PFSK-1 (cell line): Measurements from ENCODE around the gene DNAI7.

Source experiments
- POLR2AphosphoS5 ChIP-seq: IDR thresholded peaks from 2 replicates; pipeline ENCODE4 v1.6.1; 2012; ENCODE audit warnings: low read depth, mild to moderate bottlenecking, control low read depth, low read length, moderate library complexity
- SIN3A ChIP-seq: IDR thresholded peaks from 2 replicates; pipeline ENCODE4 v1.6.1; 2012; ENCODE audit warnings: mild to moderate bottlenecking, low read length, moderate library complexity, borderline replicate concordance; ENCODE audit not compliant: insufficient read depth
- TAF1 ChIP-seq: IDR thresholded peaks from 2 replicates; pipeline ENCODE4 v1.6.1; 2012; ENCODE audit warnings: low read length, control low read depth, borderline replicate concordance; ENCODE audit not compliant: insufficient read depth
- TF ChIP-seq, protein P1 (sequence below), 2 experiments: IDR thresholded peaks; 2 replicates each; pipeline versions ENCODE4 v1.6.1 to v1.8.0; 2011 to 2012; ENCODE audit warnings: low read depth in 2 of 2, low read length in 2 of 2, control low read depth in 1 of 2, inconsistent platforms in 1 of 2, mild to moderate bottlenecking in 1 of 2, moderate library complexity in 1 of 2; ENCODE audit not compliant: insufficient read depth in 1 of 2

DNA sequence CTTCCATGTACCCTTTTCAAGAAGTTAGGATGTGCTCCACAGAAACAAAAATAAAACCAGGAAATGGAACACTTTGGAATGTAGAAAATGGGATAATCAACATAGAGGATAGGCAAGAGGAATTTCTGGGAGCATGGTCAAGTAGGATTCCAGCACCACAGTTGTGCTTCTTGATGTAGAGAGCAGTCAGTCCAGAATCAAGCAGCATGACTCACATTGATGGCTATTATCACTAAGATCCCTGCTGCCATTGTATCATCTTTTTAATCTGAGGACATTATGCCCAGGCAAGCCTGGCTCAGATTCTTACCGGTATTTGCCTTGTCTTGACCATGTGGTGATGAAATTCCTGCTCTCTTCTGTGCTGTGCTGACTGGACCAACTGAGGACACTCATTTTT is 5.7 kb upstream of the DNAI7 start:
- TF ChIP-seq, protein P1, sequence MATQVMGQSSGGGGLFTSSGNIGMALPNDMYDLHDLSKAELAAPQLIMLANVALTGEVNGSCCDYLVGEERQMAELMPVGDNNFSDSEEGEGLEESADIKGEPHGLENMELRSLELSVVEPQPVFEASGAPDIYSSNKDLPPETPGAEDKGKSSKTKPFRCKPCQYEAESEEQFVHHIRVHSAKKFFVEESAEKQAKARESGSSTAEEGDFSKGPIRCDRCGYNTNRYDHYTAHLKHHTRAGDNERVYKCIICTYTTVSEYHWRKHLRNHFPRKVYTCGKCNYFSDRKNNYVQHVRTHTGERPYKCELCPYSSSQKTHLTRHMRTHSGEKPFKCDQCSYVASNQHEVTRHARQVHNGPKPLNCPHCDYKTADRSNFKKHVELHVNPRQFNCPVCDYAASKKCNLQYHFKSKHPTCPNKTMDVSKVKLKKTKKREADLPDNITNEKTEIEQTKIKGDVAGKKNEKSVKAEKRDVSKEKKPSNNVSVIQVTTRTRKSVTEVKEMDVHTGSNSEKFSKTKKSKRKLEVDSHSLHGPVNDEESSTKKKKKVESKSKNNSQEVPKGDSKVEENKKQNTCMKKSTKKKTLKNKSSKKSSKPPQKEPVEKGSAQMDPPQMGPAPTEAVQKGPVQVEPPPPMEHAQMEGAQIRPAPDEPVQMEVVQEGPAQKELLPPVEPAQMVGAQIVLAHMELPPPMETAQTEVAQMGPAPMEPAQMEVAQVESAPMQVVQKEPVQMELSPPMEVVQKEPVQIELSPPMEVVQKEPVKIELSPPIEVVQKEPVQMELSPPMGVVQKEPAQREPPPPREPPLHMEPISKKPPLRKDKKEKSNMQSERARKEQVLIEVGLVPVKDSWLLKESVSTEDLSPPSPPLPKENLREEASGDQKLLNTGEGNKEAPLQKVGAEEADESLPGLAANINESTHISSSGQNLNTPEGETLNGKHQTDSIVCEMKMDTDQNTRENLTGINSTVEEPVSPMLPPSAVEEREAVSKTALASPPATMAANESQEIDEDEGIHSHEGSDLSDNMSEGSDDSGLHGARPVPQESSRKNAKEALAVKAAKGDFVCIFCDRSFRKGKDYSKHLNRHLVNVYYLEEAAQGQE (IDR thresholded peaks at IDR 0.05; ENCODE audit: insufficient read depth in 1 of 2, low read depth in 2 of 2, low read length in 2 of 2), result no peak
- no peak for TF ChIP-seq POLR2AphosphoS5
- TF ChIP-seq SIN3A, result no peak
- TF ChIP-seq TAF1, result no peak
